HG03521 (cell line): Measurements from ENCODE around the gene CGN.

Source experiments
- ATAC-seq: cut with Tn5 transposase; IDR thresholded peaks from one replicate; pipeline ENCODE4 v1.9.1; 2021; ENCODE audit warnings: mild to moderate bottlenecking, moderate library complexity; ENCODE audit not compliant: unreplicated experiment

The CGN gene

GRCh38 chr1:151510957-151511635, at the start of gene CGN:
Gene CGN, plus strand, starts transcription at chr1:151511387. Its CDS starts 7,133 bp downstream, at chr1:151518520.
- ATAC-seq = peak; percentile 83

GRCh38 chr1:151461694-151462093, 49.5 kb upstream of the CGN start:
- no peak for ATAC-seq

- ATAC-seq = no peak
Measured at GRCh38 chr1:151465026-151465425, 46.2 kb upstream of the CGN start.

- ATAC-seq = no peak
Measured at GRCh38 chr1:151472856-151473731, 38.1 kb upstream of the CGN start.

- no peak for ATAC-seq
Measured at GRCh38 chr1:151474745-151475144, 36.4 kb upstream of the CGN start.

GRCh38 chr1:151475175-151475574, 36.0 kb upstream of the CGN start:
- ATAC-seq = peak; percentile 61

GRCh38 chr1:151476083-151476482, 35.1 kb upstream of the CGN start:
- ATAC-seq = no peak

GRCh38 chr1:151477066-151477465, 34.1 kb upstream of the CGN start:
- ATAC-seq = no peak

GRCh38 chr1:151478140-151478812, 32.9 kb upstream of the CGN start:
- no peak for ATAC-seq

GRCh38 chr1:151478923-151479322, 32.3 kb upstream of the CGN start:
- ATAC-seq = no peak

- ATAC-seq = no peak
Measured at GRCh38 chr1:151479462-151479861, 31.7 kb upstream of the CGN start.

GRCh38 chr1:151482017-151482416, 29.2 kb upstream of the CGN start:
- ATAC-seq = no peak

- ATAC-seq = no peak
Measured at GRCh38 chr1:151485685-151486255, 25.4 kb upstream of the CGN start.

- no peak for ATAC-seq
Measured at GRCh38 chr1:151486557-151486956, 24.6 kb upstream of the CGN start.

GRCh38 chr1:151491641-151492040, 19.5 kb upstream of the CGN start:
- ATAC-seq = no peak

GRCh38 chr1:151492120-151492519, 19.1 kb upstream of the CGN start:
- no peak for ATAC-seq

- ATAC-seq = no peak
Measured at GRCh38 chr1:151493042-151493441, 18.1 kb upstream of the CGN start.

GRCh38 chr1:151494741-151495281, 16.4 kb upstream of the CGN start:
- ATAC-seq = no peak

GRCh38 chr1:151495316-151495715, 15.9 kb upstream of the CGN start:
- ATAC-seq = no peak

- ATAC-seq = no peak
Measured at GRCh38 chr1:151499365-151499764, 11.8 kb upstream of the CGN start.

- no peak for ATAC-seq
Measured at GRCh38 chr1:151499930-151500329, 11.3 kb upstream of the CGN start.
